ENCODE measurements around the gene FOSB.

GRCh38 chr19:45492627-45493470, 25.1 kb downstream of the FOSB start:
- no peak for TF ChIP-seq RAD21 (IDR thresholded peaks at IDR 0.05)
- TF ChIP-seq CTCF (IDR thresholded peaks at IDR 0.05; ENCODE audit: low read depth, low read length, missing input control): no peak
- no peak for TF ChIP-seq ATF3 (IDR thresholded peaks at IDR 0.05)
- TF ChIP-seq SP1 (IDR thresholded peaks at IDR 0.05): no peak
- TF ChIP-seq REST (IDR thresholded peaks at IDR 0.05): peak; percentile 34
- TF ChIP-seq YY1 (IDR thresholded peaks at IDR 0.05): no peak
- TF ChIP-seq EGR1 (IDR thresholded peaks at IDR 0.05; ENCODE audit: low read depth in 2 of 2): no peak
- no peak for TF ChIP-seq TAF1 (conservative IDR thresholded peaks at IDR 0.05)
- TF ChIP-seq JUND (IDR thresholded peaks at IDR 0.05): no peak
- no peak for TF ChIP-seq MAX (IDR thresholded peaks at IDR 0.05)
- no peak for TF ChIP-seq ZBTB33 (IDR thresholded peaks at IDR 0.05)
- TF ChIP-seq RXRA (IDR thresholded peaks at IDR 0.05): no peak

Measured in liver (tissue), 3 donors.